Smooth muscle cell (in vitro differentiated cells): Measurements from ENCODE around the gene SASS6. TPM values are rescaled to one million over a fixed set of nuclear protein-coding genes. Genes with fewer than 3 reads are reported as not detected.

ENCODE experiments used
- DNase-seq: peaks from one replicate; lab custom pipeline; 2025; ENCODE audit not compliant: unreplicated experiment; lab: John Stamatoyannopoulos, UW
- H2AFZ ChIP-seq: fragments of 200-600 bp; sonication (generic); 2 replicates; pipeline ENCODE4 v1.6.0; 2016; ENCODE audit warnings: antibody characterized with exemption, low read depth, mild to moderate bottlenecking
- H3F3A ChIP-seq: fragments of 200-600 bp; sonication (generic); 2 replicates; pipeline ENCODE4 v1.6.0; 2017; ENCODE audit warnings: antibody characterized with exemption, low read depth
- H3K27ac ChIP-seq: fragments of 200-600 bp; sonication (generic); 2 replicates; pipeline ENCODE4 v1.5.1; 2016; ENCODE audit warnings: low read depth, mild to moderate bottlenecking
- H3K27me3 ChIP-seq: fragments of 200-600 bp; sonication (generic); 2 replicates; pipeline ENCODE4 v1.6.1; 2016; ENCODE audit warnings: low read depth, mild to moderate bottlenecking
- H3K36me3 ChIP-seq: fragments of 200-600 bp; sonication (generic); 2 replicates; pipeline ENCODE4 v1.5.1; 2016; ENCODE audit warnings: low read depth
- H3K4me1 ChIP-seq: fragments of 200-600 bp; sonication (generic); 2 replicates; pipeline ENCODE4 v1.5.1; 2016; ENCODE audit warnings: low read depth
- H3K4me2 ChIP-seq: fragments of 200-600 bp; sonication (generic); 2 replicates; pipeline ENCODE4 v1.6.0; 2016; ENCODE audit warnings: mild to moderate bottlenecking
- H3K4me3 ChIP-seq: fragments of 200-600 bp; sonication (generic); 2 replicates; pipeline ENCODE4 v1.5.1; 2016; ENCODE audit warnings: mild to moderate bottlenecking
- H3K79me2 ChIP-seq: fragments of 200-600 bp; sonication (generic); 2 replicates; pipeline ENCODE4 v1.6.0; 2016; ENCODE audit warnings: low read depth, mild to moderate bottlenecking
- H3K9ac ChIP-seq: fragments of 200-600 bp; sonication (generic); 2 replicates; pipeline ENCODE4 v1.6.0; 2016; ENCODE audit warnings: low read depth
- H3K9me3 ChIP-seq: fragments of 200-600 bp; sonication (generic); replicated peaks from 2 replicates; pipeline ENCODE4 v1.5.1; 2016; ENCODE audit warnings: low read depth
- H4K20me1 ChIP-seq: fragments of 200-600 bp; sonication (generic); 2 replicates; pipeline ENCODE4 v1.6.0; 2016; ENCODE audit warnings: low read depth
- CTCF ChIP-seq: fragments of 200-600 bp; sonication (generic); IDR thresholded peaks from 2 replicates; pipeline ENCODE4 v1.5.1; 2017; ENCODE audit warnings: borderline replicate concordance, mild to moderate bottlenecking, antibody characterized with exemption; ENCODE audit not compliant: insufficient read depth, poor library complexity, severe bottlenecking
- WGBS: methylation state at CpG from one replicate; pipeline ENCODE4 v1.1.7; 2016; ENCODE audit warnings: low lambda C conversion rate; 5-methylcytosine and 5-hydroxymethylcytosine counted together
- polyA plus RNA-seq: library from polyadenylated mRNA; unstranded; fragments of >200 nt; fragmentation: Nextera tagmentation; extraction: Ambion mirVana; gene quantifications from 2 replicates; pipeline ENCODE4 v1.2.1, GENCODE V29; 2016
- total RNA-seq: library from RNA; depleted of rRNA; stranded (reverse); fragments of >200 nt; gene quantifications from 2 replicates; pipeline ENCODE4 v1.2.3, GENCODE V29; 2014

The SASS6 gene
- total and polyA plus RNA-seq, 2 experiments from 2014 or later: 1.9 to 6.0 TPM

DNA sequence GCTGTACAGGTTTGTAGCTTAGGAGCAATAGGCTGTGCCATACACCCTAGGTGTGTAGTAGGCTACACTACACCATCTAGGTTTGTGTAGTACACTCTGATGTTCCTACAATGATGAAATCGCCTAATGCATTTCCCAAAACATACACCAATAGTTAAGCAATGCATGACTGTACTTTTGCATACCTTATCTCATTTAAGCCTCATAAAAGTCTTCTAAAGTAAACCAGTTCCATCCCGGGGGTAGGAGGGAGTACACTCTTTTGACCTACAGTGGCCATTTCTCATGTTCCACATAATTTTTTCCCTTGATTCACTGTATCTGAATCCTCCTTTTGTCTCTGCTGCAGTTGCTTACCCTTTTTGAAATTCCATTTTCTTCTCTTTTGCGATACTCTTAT, 12.4 kb upstream of the SASS6 start:
- no peak for TF ChIP-seq CTCF
- DNase-seq: no peak
- no peaks in the 10 kb centered on the region for H3K79me2 ChIP-seq
- no peak overlapping the region for H3K4me2 ChIP-seq
- H3K9ac ChIP-seq: no peak overlapping the region
- H4K20me1 ChIP-seq: no peaks in the 10 kb centered on the region
- H3K4me3 ChIP-seq: no peak overlapping the region
- WGBS: 79% methylated on average over 3 of the region's 3 CpGs
- H3K4me1 ChIP-seq: no peaks in the 10 kb centered on the region
- no peak overlapping the region for H2AFZ ChIP-seq
- no peaks in the 10 kb centered on the region for H3K9me3 ChIP-seq
- H3K27ac ChIP-seq: no peak overlapping the region
- peaks cover 35% of the 10 kb centered on the region for H3K36me3 ChIP-seq
- no peaks in the 10 kb centered on the region for H3K27me3 ChIP-seq
- no peaks in the 10 kb centered on the region for H3F3A ChIP-seq

DNA sequence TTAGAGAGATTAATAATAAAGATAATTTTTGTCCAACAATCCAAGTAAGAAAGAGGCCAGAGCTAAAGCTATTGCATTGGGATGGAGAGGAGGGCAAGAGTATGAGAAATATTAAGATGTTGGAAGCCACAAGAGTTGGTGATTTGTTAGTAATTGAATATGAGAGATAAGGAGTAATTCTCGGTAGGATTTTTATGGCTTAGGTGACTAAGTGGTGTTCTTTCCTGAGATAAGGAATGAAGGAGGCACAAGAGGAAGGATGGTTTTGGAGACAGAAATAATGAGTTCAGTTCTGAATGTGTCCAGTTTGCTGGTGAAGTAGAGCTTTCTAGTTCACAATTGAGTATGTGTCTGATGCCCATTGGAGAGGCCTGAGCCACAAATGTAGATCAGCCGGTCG, 9.6 kb upstream of the SASS6 start:
- Histone ChIP-seq H3K27ac (no peak overlapping the region), H3K4me3 (no peak overlapping the region), H3K27me3 (no peaks in the 10 kb centered on the region), H3K9me3 (no peaks in the 10 kb centered on the region), H3K9ac (no peak overlapping the region), H3K4me2 (no peak overlapping the region), H2AFZ (no peak overlapping the region), H3K36me3 (peaks cover 45% of the 10 kb centered on the region), H4K20me1 (no peaks in the 10 kb centered on the region), H3K79me2 (no peaks in the 10 kb centered on the region), H3K4me1 (no peaks in the 10 kb centered on the region), H3F3A (no peaks in the 10 kb centered on the region)
- TF ChIP-seq CTCF: no peak
- 92% methylated on average over 3 of the region's 3 CpGs for WGBS
- DNase-seq: no peak

- Histone ChIP-seq H3K36me3 (peaks cover 45% of the 10 kb centered on the region), H3K9me3 (no peaks in the 10 kb centered on the region), H3K79me2 (no peaks in the 10 kb centered on the region), H3K4me3 (no peak overlapping the region), H3K9ac (no peak overlapping the region), H2AFZ (no peak overlapping the region), H3K27ac (no peak overlapping the region), H3K4me2 (no peak overlapping the region), H4K20me1 (no peaks in the 10 kb centered on the region), H3K4me1 (no peaks in the 10 kb centered on the region), H3K27me3 (no peaks in the 10 kb centered on the region), H3F3A (no peaks in the 10 kb centered on the region)
- WGBS: 98% methylated on average over 4 of the region's 4 CpGs
- TF ChIP-seq CTCF: no peak
- DNase-seq: no peak
Measured at GRCh38 chr1:100141192-100141591, 8.5 kb upstream of the SASS6 start.

DNA sequence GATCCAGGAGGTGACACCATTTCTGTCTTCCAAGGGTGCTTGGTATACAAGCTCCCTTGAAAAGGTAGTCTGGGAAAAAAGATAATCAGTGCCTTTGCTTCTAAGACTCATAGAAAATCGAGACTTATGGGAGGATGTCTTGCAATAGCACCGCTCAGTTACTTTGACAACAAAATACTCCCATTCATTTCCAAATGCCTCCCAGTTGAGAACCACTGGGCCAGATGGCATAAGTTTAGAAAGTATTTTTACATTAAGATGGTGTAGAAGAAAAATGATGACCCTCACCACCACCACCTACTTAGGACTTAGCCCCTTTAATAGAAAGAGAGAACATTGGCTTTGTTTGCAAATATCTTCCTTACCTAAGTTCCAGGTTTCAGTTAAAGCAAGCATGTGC, 4.9 kb upstream of the SASS6 start:
- Histone ChIP-seq H4K20me1 (no peaks in the 10 kb centered on the region), H3K79me2 (peaks cover 17% of the 10 kb centered on the region), H3K4me3 (no peak overlapping the region), H3K4me2 (no peak overlapping the region), H3K9me3 (no peaks in the 10 kb centered on the region), H2AFZ (no peak overlapping the region), H3F3A (no peaks in the 10 kb centered on the region), H3K4me1 (peaks cover 10% of the 10 kb centered on the region), H3K27ac (no peak overlapping the region), H3K9ac (no peak overlapping the region), H3K36me3 (peaks cover 23% of the 10 kb centered on the region), H3K27me3 (no peaks in the 10 kb centered on the region)
- TF ChIP-seq CTCF: no peak
- no peak for DNase-seq
- WGBS: 97% methylated on average over 2 of the region's 2 CpGs
